ENCODE results near the gene TEX19.
"Not testable (repeated sequence)": the region's sequence is repeated elsewhere in the genome, so short reads cannot be mapped to it uniquely, and the experiment has no call there.

The TEX19 gene

GRCh38 chr17:82378741-82379021 is 19.6 kb downstream of the TEX19 start:
- ChIA-PET POLR2A (interaction anchor here (1.0 to 1.4 kb wide), 3 partner anchors 11 to 16 kb away, joined by 3 to 4 read pairs (median 3); no protein-coding TSS in a partner anchor), CTCF (interaction anchor here (1.0 to 1.3 kb wide), 2 partner anchors 13 to 172 kb away, joined by 3 read pairs; no protein-coding TSS in a partner anchor)
- TF ChIP-seq SUZ12 (IDR thresholded peaks at IDR 0.05), result no peak
- no peak for TF ChIP-seq FOXM1 (IDR thresholded peaks at IDR 0.05; ENCODE audit: borderline replicate concordance)
- no peak for TF ChIP-seq TARDBP (IDR thresholded peaks at IDR 0.05)
- no peak for TF ChIP-seq LEF1 (IDR thresholded peaks at IDR 0.05; ENCODE audit: borderline replicate concordance)
- TF ChIP-seq CTBP1 (IDR thresholded peaks at IDR 0.05; ENCODE audit: borderline replicate concordance), result no peak
- no peak for TF ChIP-seq ELF4 (IDR thresholded peaks at IDR 0.05)
- TF ChIP-seq NFRKB (IDR thresholded peaks at IDR 0.05), result no peak
- no peak for TF ChIP-seq ZNF384 (IDR thresholded peaks at IDR 0.05)
- TF ChIP-seq FOXA1 (IDR thresholded peaks at IDR 0.05), result no peak
- no peak for TF ChIP-seq PKNOX1 (IDR thresholded peaks at IDR 0.05)
- no peak for DNase-seq (ENCODE audit: extremely low spot score)

GRCh38 chr17:82380860-82381702 is 22.0 kb downstream of the TEX19 start:
- CTCF ChIA-PET, result no interaction called here
- DNase-seq (ENCODE audit: extremely low spot score), result no peak
- POLR2A ChIA-PET, result no interaction called here
- TF ChIP-seq PKNOX1 (IDR thresholded peaks at IDR 0.05) (no peak), SUZ12 (IDR thresholded peaks at IDR 0.05) (no peak), BHLHE40 (IDR thresholded peaks at IDR 0.05; ENCODE audit: borderline replicate concordance) (no peak), ARNT (IDR thresholded peaks at IDR 0.05) (no peak), L3MBTL2 (conservative IDR thresholded peaks at IDR 0.05) (no peak), CTBP1 (IDR thresholded peaks at IDR 0.05; ENCODE audit: borderline replicate concordance) (no peak), LEF1 (IDR thresholded peaks at IDR 0.05; ENCODE audit: borderline replicate concordance) (no peak), TARDBP (IDR thresholded peaks at IDR 0.05) (no peak), SP1 (IDR thresholded peaks at IDR 0.05) (no peak), FOXM1 (IDR thresholded peaks at IDR 0.05; ENCODE audit: borderline replicate concordance) (no peak), ELF4 (IDR thresholded peaks at IDR 0.05) (no peak), FOXA1 (IDR thresholded peaks at IDR 0.05) (no peak), NFRKB (IDR thresholded peaks at IDR 0.05) (no peak), FOXK2 (IDR thresholded peaks at IDR 0.05) (no peak), ZNF384 (IDR thresholded peaks at IDR 0.05) (no peak)

GRCh38 chr17:82381703-82382009 is 22.6 kb downstream of the TEX19 start:
- POLR2A ChIA-PET; DNase-seq (ENCODE audit: extremely low spot score); CTCF ChIA-PET: not testable (repeated sequence)

GRCh38 chr17:82382220-82382932 is 23.3 kb downstream of the TEX19 start:
- CTCF ChIA-PET; DNase-seq (ENCODE audit: extremely low spot score); POLR2A ChIA-PET: not testable (repeated sequence)

- TF ChIP-seq SP1 (IDR thresholded peaks at IDR 0.05) (no peak), L3MBTL2 (conservative IDR thresholded peaks at IDR 0.05) (no peak), PKNOX1 (IDR thresholded peaks at IDR 0.05) (no peak), FOXK2 (IDR thresholded peaks at IDR 0.05) (no peak), NFRKB (IDR thresholded peaks at IDR 0.05) (no peak), CTBP1 (IDR thresholded peaks at IDR 0.05; ENCODE audit: borderline replicate concordance) (no peak)
- POLR2A ChIA-PET, result no interaction called here
- DNase-seq (ENCODE audit: extremely low spot score), result no peak
- CTCF ChIA-PET, result no interaction called here
Observed at GRCh38 chr17:82382933-82383255, 23.8 kb downstream of the TEX19 start.

- no peak for DNase-seq (ENCODE audit: extremely low spot score)
- ChIA-PET CTCF (no interaction called here), POLR2A (interaction anchor here (0.8 kb wide), 1 partner anchor 13 kb away, joined by 3 read pairs; no protein-coding TSS in a partner anchor)
- TF ChIP-seq SUZ12 (IDR thresholded peaks at IDR 0.05), result no peak
- TF ChIP-seq FOXK2 (IDR thresholded peaks at IDR 0.05), result no peak
- TF ChIP-seq TARDBP (IDR thresholded peaks at IDR 0.05), result no peak
- no peak for TF ChIP-seq PKNOX1 (IDR thresholded peaks at IDR 0.05)
Observed at GRCh38 chr17:82383411-82383810, 24.4 kb downstream of the TEX19 start.

Measured in HEK293T (cell line).